Inflammatory macrophage treated with lipopolysaccharide for 4 hours (primary cell): ENCODE results near the gene TYW1B.
"Not testable (repeated sequence)": the region's sequence is repeated elsewhere in the genome, so short reads cannot be mapped to it uniquely, and the experiment has no call there.

Source experiments
- DNase-seq: peaks from one replicate; pipeline ENCODE4 v3.0.0-alpha.2; 2020

Gene TYW1B

GRCh38 chr7:72540923-72541322 lies 287.1 kb downstream of the TYW1B start:
- DNase-seq = no peak

GRCh38 chr7:72540106-72540611 lies 287.8 kb downstream of the TYW1B start:
- DNase-seq = no peak

- no peak for DNase-seq
These were observed 288.3 kb downstream of the TYW1B start for GRCh38 chr7:72539702-72540101.

GRCh38 chr7:72538856-72539255 lies 289.1 kb downstream of the TYW1B start:
- DNase-seq = no peak

- DNase-seq = no peak
These were observed 289.9 kb downstream of the TYW1B start for GRCh38 chr7:72538147-72538546.

- not testable (repeated sequence) for DNase-seq
These were observed 292.0 kb downstream of the TYW1B start for GRCh38 chr7:72536038-72536437.

GRCh38 chr7:72531048-72531447 lies 297.0 kb downstream of the TYW1B start:
- not testable (repeated sequence) for DNase-seq
